Measurements from ENCODE around the gene KRT27.

Gene KRT27, protein sequence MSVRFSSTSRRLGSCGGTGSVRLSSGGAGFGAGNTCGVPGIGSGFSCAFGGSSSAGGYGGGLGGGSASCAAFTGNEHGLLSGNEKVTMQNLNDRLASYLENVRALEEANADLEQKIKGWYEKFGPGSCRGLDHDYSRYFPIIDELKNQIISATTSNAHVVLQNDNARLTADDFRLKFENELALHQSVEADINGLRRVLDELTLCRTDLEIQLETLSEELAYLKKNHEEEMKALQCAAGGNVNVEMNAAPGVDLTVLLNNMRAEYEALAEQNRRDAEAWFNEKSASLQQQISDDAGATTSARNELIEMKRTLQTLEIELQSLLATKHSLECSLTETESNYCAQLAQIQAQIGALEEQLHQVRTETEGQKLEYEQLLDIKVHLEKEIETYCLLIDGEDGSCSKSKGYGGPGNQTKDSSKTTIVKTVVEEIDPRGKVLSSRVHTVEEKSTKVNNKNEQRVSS

DNA sequence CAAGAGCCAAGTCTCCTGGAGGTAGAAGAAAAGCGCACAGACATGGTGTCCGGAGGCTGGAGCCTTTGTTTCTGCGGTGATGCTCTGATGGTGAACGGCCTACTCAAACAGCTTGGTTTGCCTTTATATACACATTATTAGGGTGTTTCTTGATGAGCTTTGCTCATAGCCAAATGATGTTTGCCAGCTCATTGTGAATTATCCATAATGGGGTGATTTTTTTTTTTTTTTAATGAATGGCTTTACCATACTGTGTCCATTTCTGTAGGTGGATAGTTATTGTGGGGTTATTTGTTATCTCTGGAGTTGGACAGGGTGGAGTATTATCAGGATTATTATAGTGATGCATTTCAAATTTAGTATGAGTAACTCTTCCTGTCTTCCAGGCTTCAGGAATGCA is at the start of gene KRT27:
KRT27 (minus strand) TSS at position 101 of the 400 bp plus-strand sequence; CDS start at position 44, 57 bp downstream.
- Histone ChIP-seq H3K9ac (ENCODE audit: low read length) (no peak within 1 kb of the TSS), H3K4me3 (ENCODE audit: low read length) (no peak within 1 kb of the TSS), H3K27me3 (ENCODE audit: control insufficient read depth, insufficient read depth, low read length) (peaks cover 6% of the 10 kb centered on the region)

DNA sequence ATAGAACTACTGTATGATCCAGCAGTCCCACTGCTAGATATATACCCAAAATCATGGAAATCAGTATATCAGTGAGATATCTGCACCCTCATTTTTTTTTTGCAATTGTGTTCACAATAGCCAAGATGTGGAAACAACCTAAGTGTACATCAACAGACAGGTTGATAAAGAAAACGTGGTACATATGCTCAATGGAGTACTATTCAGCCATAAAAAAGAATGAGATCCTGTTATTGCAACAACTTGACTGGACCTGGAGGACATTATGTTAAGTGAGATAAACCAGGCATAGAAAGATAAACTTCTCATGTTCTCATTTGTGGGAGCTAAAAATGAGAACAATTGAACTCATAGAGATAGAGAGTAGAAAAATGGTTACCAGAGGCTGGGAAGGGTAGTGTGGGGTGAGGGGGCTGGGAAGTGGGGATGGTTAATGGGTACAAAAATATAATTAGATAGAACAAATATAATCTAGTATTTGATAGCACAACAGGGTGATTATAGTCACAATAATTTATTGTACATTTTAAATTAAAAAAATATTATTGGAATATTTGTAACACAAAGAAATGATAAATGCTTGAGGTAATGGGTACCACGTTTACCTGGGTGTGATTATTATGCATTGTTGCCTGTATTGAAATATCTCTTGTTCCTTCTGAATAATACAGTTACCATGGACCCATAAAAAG is 47.9 kb upstream of the KRT27 start:
- no peak overlapping the region for H3K4me3 ChIP-seq (ENCODE audit: low read length)
- H3K4me1 ChIP-seq (ENCODE audit: control insufficient read depth, insufficient read depth, low read length) = no peaks in the 10 kb centered on the region
- H3K36me3 ChIP-seq (ENCODE audit: control insufficient read depth, insufficient read depth, low read length) = no peaks in the 10 kb centered on the region
- H3K9me3 ChIP-seq (ENCODE audit: control insufficient read depth, low read length) = no peaks in the 10 kb centered on the region
- H3K27me3 ChIP-seq (ENCODE audit: control insufficient read depth, insufficient read depth, low read length) = no peaks in the 10 kb centered on the region
- no peak overlapping the region for H3K9ac ChIP-seq (ENCODE audit: low read length)

More for the DNA sequence above, at the start of gene KRT27:
- H3K9me3 ChIP-seq (ENCODE audit: control insufficient read depth, low read length) = no peaks in the 10 kb centered on the region
- no peaks in the 10 kb centered on the region for H3K36me3 ChIP-seq (ENCODE audit: control insufficient read depth, insufficient read depth, low read length)
- H3K4me1 ChIP-seq (ENCODE audit: control insufficient read depth, insufficient read depth, low read length) = no peaks in the 10 kb centered on the region

DNA sequence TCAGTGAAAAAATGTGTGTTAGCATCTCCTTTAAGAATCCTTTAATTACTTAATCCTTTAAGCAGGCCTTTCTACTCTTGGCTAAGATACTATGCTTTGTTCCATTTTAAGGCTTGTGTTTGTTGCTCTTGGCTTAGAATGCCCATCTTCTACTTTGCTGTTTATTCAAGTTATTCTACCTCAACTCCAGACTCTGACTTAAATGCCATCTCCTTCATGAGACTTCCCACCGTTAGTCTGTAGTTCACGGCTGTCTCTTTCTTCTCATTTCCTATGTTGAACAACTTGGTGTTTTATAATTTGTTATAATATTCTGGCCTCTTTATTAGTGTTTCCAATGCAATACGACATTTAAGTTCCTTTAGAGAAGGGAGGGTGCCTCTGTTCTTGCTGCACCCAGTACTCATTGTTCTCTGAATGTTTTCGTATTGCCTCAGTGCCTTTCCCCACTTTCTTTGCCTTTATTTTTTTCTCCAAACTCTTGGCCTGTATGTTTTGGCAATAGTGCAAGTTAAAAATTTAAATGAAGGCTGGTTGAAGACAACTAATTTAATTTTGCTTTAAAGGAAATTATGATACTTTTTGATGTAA is 46.2 kb upstream of the KRT27 start:
- H3K36me3 ChIP-seq (ENCODE audit: control insufficient read depth, insufficient read depth, low read length) = no peaks in the 10 kb centered on the region
- H3K9ac ChIP-seq (ENCODE audit: low read length) = no peak overlapping the region
- no peak overlapping the region for H3K4me3 ChIP-seq (ENCODE audit: low read length)
- H3K9me3 ChIP-seq (ENCODE audit: control insufficient read depth, low read length) = no peaks in the 10 kb centered on the region
- H3K4me1 ChIP-seq (ENCODE audit: control insufficient read depth, insufficient read depth, low read length) = no peaks in the 10 kb centered on the region
- no peaks in the 10 kb centered on the region for H3K27me3 ChIP-seq (ENCODE audit: control insufficient read depth, insufficient read depth, low read length)

DNA sequence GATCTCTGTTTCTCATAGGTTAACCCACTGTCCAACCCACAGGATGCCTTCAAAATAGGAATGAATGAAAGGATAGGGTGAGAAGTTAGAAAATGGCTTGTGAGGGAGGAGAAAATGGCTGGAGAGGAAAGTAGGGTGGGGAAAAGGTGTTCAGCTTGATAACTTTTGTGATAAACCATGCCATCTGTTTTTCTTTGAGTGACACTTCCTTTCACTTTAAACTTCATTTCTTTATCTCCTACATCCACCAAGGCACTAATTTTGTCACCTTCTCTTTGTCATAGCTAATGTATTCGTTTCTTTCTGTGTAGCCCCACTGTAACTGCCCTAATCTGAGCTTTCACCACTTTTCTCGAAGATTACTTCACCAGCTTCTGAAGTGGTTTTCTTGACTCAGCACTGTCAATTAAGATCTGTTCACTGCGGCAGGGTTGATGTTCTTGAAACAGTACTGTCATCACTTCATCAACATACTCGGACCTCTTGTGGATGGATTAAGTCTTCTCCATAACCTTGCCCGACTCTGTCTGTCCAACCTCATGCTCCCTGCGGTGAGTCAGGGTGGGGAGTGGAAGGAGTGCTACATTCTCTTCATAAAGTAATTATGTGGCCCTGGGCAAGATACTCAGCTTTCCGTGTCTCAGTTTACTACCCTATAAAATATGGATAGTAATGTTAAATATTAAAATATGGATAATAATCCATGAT is 45.5 kb upstream of the KRT27 start:
- H3K4me3 ChIP-seq (ENCODE audit: low read length) = no peak overlapping the region
- no peaks in the 10 kb centered on the region for H3K27me3 ChIP-seq (ENCODE audit: control insufficient read depth, insufficient read depth, low read length)
- H3K36me3 ChIP-seq (ENCODE audit: control insufficient read depth, insufficient read depth, low read length) = no peaks in the 10 kb centered on the region
- H3K9me3 ChIP-seq (ENCODE audit: control insufficient read depth, low read length) = no peaks in the 10 kb centered on the region
- H3K4me1 ChIP-seq (ENCODE audit: control insufficient read depth, insufficient read depth, low read length) = no peaks in the 10 kb centered on the region
- no peak overlapping the region for H3K9ac ChIP-seq (ENCODE audit: low read length)

DNA sequence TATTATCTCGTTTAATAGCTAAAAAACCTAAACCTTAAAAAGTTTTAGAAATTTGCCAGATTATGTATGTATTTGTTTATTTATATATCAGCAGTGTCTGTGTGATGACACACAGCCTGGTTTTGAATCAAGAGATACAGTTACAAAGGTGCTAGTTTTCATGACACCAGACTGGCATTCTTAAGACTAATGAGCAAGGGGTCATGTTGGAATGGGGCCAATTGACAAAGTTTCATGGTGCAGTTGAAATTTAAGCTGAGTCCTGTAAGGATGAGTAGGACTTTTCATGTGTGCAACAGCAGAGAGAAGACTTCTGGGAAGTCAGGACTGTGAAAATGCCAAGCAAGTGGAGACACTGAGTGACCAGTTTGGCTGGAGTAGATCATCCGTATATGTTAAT is 43.2 kb upstream of the KRT27 start:
- Histone ChIP-seq H3K9ac (ENCODE audit: low read length) (no peak overlapping the region), H3K9me3 (ENCODE audit: control insufficient read depth, low read length) (no peaks in the 10 kb centered on the region), H3K4me3 (ENCODE audit: low read length) (no peak overlapping the region), H3K27me3 (ENCODE audit: control insufficient read depth, insufficient read depth, low read length) (no peaks in the 10 kb centered on the region), H3K4me1 (ENCODE audit: control insufficient read depth, insufficient read depth, low read length) (no peaks in the 10 kb centered on the region), H3K36me3 (ENCODE audit: control insufficient read depth, insufficient read depth, low read length) (no peaks in the 10 kb centered on the region)

DNA sequence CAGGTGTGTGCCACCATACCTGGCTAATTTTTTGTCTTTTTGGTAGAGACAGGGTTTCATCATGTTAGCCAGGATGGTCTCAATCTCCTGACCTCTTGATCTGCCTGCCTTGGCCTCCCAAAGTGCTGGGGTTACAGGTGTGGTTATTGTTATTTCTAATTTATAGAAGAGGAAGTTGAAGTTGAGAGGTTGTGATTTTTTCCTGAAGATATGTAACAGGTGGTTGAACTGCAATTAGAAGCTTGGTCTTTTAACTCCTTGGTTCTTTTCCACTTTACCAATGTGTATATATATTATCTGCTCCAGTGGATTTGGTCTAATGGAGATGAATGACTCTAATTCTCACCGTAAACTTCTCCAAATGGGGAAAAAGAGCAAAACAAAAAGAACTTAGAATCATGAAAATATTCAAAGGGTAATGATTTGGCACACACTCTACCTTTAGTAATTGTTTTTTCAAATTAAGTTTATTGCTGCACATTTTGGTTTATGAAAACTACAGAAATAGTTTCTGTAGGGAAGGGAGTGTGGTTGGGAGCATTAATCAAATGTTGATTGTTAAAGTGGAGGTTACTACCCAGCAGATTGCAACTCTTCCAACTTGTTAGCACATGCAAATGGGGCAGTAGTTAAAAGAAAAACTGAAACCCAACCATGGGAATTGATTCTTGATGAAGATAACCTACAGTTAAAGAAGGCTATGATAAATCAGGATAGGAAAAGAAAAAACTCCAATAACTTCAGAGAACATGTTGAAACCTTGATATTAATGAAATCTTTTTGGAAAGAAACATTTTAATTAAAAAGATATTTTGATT is 41.9 kb upstream of the KRT27 start:
- Histone ChIP-seq H3K9ac (ENCODE audit: low read length) (no peak overlapping the region), H3K36me3 (ENCODE audit: control insufficient read depth, insufficient read depth, low read length) (no peaks in the 10 kb centered on the region)

DNA sequence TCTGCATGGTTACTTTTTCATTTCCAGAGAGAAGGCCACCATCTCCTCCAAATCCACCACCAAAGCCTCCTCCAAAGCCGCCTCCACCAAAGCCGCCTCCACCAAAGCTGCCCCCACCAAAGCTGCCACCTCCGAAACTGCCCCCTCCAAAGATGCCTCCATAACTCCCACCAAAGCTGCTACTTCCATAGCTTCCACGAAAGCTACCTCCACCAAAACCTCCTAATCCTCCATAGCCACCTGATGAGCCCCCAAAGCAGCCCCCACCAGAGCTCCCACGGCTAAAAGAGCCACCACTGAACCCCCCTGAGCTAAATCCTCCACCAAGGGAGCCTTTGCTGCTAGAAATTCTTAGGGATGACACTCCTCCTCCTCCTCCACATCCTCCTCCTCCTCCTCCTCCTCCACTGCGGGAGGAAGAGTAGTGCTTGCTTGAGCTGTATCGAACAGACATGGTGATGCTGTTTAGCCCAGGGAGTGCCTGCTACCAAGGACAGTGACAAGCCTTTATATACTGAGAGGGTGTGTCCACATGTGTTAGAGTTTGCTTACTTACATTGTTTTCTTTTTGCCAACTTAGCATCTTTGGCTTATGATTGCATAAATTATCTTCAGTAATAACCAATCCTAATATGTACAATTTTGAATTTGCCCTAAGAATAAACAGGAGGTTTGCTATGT is 39.9 kb upstream of the KRT27 start, which contains the start of gene KRT10:
KRT10 (minus strand) TSS at position 483 of the 681 bp plus-strand sequence; CDS start at position 454, 29 bp downstream.
- Histone ChIP-seq H3K4me1 (ENCODE audit: control insufficient read depth, insufficient read depth, low read length) (no peaks in the 10 kb centered on the region), H3K36me3 (ENCODE audit: control insufficient read depth, insufficient read depth, low read length) (no peaks in the 10 kb centered on the region), H3K9ac (ENCODE audit: low read length) (no peak within 1 kb of the TSS), H3K9me3 (ENCODE audit: control insufficient read depth, low read length) (no peaks in the 10 kb centered on the region), H3K4me3 (ENCODE audit: low read length) (no peak within 1 kb of the TSS), H3K27me3 (ENCODE audit: control insufficient read depth, insufficient read depth, low read length) (no peaks in the 10 kb centered on the region)

More for the DNA sequence above, 41.9 kb upstream of the KRT27 start:
- Histone ChIP-seq H3K4me3 (ENCODE audit: low read length) (no peak overlapping the region), H3K27me3 (ENCODE audit: control insufficient read depth, insufficient read depth, low read length) (no peaks in the 10 kb centered on the region), H3K4me1 (ENCODE audit: control insufficient read depth, insufficient read depth, low read length) (no peaks in the 10 kb centered on the region), H3K9me3 (ENCODE audit: control insufficient read depth, low read length) (no peaks in the 10 kb centered on the region)

DNA sequence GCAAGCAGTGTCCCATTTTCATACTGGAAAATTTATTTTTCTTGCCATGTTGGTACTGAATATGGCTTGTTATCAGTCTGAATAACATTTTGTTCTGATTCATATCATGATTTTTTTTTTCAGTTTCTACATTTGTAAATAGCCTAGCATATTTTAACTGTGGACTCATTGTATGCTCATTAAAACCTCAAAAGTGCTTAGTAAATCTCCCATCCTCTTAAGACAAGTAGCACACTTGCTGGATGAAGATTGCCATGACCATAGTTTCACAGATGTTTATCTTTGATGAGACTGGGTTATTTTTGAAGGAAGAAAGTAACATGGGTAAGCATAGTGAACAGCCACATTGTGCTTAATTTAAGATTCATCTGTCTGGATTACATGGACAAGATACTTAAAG is 39.2 kb upstream of the KRT27 start:
- no peaks in the 10 kb centered on the region for H3K4me1 ChIP-seq (ENCODE audit: control insufficient read depth, insufficient read depth, low read length)
- no peaks in the 10 kb centered on the region for H3K27me3 ChIP-seq (ENCODE audit: control insufficient read depth, insufficient read depth, low read length)
- no peak overlapping the region for H3K4me3 ChIP-seq (ENCODE audit: low read length)
- H3K9me3 ChIP-seq (ENCODE audit: control insufficient read depth, low read length) = no peaks in the 10 kb centered on the region
- H3K9ac ChIP-seq (ENCODE audit: low read length) = no peak overlapping the region
- H3K36me3 ChIP-seq (ENCODE audit: control insufficient read depth, insufficient read depth, low read length) = no peaks in the 10 kb centered on the region

DNA sequence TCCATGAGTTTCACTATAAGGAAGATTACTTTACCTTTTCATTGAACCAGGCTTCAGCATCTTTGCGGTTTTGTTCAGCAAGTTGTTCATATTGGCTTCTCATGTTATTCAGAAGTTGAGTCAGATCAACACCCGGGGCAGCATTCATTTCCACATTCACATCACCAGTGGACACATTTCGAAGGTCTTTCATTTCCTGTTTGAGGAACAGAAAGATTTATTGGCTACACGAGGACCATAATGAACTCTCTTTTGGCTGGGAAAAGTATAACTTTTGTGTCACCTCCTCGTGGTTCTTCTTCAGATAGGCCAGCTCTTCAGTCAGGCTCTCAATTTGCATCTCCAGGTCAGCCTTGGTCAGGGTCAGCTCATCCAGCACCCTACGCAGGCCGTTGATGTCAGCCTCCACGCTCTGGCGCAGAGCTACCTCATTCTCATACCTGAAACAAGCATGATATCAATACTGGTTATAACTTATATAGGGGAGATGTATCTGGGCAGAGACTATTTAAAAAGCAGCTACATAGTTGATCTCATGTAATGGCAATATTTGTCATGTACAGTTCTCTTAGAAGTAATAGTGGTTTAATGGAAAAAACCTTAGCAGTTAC is 38.0 kb upstream of the KRT27 start:
- no peaks in the 10 kb centered on the region for H3K4me1 ChIP-seq (ENCODE audit: control insufficient read depth, insufficient read depth, low read length)
- H3K9me3 ChIP-seq (ENCODE audit: control insufficient read depth, low read length) = no peaks in the 10 kb centered on the region
- H3K4me3 ChIP-seq (ENCODE audit: low read length) = no peak overlapping the region

DNA sequence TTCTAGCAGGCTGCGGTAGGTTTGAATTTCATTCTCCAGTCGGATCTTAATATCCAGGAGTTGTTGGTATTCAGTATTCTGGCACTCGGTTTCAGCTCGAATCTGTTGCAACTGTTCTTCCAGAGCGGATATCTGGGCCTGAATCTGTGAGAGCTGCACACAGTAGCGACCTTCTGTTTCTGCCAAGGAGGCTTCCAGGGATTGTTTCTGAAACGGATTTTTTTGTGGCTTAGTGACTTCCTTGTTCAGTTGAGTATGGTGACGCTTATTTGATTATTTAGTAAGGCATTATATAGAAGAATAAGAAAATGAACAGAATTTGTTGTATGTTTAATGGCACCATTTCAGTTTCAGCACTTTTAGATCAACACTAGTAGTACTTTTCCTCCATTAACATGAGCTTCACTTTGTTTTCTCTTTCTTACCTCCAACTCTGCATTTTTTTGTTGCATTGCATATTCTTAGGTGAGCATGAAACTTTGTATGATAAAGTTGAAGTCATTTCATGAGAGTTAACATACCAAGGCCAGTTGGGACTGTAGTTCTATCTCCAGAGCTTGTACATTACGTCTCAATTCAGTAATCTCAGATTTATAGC is 37.3 kb upstream of the KRT27 start:
- H3K9me3 ChIP-seq (ENCODE audit: control insufficient read depth, low read length) = no peaks in the 10 kb centered on the region
- no peak overlapping the region for H3K9ac ChIP-seq (ENCODE audit: low read length)
- H3K36me3 ChIP-seq (ENCODE audit: control insufficient read depth, insufficient read depth, low read length) = no peaks in the 10 kb centered on the region
- H3K4me1 ChIP-seq (ENCODE audit: control insufficient read depth, insufficient read depth, low read length) = no peaks in the 10 kb centered on the region
- H3K27me3 ChIP-seq (ENCODE audit: control insufficient read depth, insufficient read depth, low read length) = no peaks in the 10 kb centered on the region
- H3K4me3 ChIP-seq (ENCODE audit: low read length) = peak overlapping the region; percentile 4

More for the DNA sequence above, 38.0 kb upstream of the KRT27 start:
- Histone ChIP-seq H3K36me3 (ENCODE audit: control insufficient read depth, insufficient read depth, low read length) (no peaks in the 10 kb centered on the region), H3K9ac (ENCODE audit: low read length) (no peak overlapping the region), H3K27me3 (ENCODE audit: control insufficient read depth, insufficient read depth, low read length) (no peaks in the 10 kb centered on the region)
